Iris pigment epithelial cell (primary cell): ENCODE data around the gene SLC30A3.

ENCODE experiments used
- DNase-seq: peaks from one replicate; pipeline ENCODE4 v3.0.0-alpha.2; 2011; ENCODE audit warnings: low read depth

SLC30A3 gene

DNA sequence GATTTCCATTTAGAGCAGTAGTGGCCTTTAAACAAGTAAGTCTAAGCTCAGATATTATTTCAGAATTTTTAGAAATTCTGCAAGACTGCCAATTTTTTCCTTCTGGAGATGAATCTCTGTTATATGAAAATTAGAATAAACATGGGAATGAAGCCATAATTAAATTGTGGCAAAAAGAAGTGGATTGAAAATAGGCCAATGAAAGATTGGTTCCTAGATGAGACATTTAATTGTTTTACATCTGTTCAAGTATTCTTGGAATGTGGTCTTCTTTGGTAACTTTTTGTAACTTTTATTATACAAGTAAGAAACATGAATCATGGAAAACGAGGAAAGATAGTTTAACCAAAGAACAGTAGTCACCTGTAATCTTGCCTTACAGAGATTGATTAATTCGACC lies 35.3 kb downstream of the SLC30A3 start:
- DNase-seq = no peak

DNA sequence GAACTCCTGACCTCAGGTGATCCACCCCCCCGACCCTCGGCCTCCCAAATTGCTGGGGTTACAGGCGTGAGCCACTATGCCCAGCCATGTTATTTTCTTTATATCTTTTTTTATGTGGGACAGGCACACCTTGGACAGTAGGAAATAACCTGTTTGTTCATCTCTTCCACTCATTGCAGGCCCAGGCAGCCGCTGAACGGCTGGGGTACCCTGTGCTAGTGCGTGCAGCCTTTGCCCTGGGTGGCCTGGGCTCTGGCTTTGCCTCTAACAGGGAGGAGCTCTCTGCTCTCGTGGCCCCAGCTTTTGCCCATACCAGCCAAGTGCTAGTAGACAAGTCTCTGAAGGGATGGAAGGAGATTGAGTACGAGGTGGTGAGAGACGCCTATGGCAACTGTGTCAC lies 37.3 kb downstream of the SLC30A3 start:
- no peak for DNase-seq

DNA sequence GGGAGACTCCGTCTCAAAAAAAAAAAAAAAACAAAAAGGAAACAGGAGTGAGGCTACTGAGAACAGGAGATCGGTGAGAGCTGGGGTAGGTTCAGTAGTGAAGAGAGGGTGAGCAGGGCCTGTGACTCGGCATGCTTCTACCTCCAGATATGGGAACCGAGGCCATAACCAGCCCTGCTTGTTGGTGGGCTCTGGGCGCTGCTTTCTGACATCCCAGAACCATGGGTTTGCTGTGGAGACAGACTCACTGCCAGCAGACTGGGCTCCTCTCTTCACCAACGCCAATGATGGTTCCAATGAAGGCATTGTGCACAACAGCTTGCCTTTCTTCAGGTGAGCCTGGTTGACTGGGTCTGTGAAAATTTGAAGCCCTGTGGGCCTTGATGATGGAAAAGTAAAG lies 39.4 kb downstream of the SLC30A3 start:
- DNase-seq = no peak

DNA sequence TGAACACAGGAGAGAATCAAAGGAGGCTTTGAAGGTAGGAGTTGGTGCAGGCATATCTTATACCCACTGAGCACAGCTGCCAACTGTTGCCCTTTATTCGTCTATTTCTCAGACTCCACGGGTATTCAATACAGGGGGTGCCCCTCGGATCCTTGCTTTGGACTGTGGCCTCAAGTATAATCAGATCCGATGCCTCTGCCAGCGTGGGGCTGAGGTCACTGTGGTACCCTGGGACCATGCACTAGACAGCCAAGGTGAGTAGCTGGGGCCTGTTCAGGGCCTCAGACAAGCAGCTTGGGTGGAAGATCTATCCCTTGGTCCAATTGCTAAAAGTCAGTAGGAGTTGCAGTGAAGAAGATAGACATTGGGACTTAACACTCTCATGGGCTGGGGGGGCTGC lies 40.4 kb downstream of the SLC30A3 start:
- no peak for DNase-seq

DNA sequence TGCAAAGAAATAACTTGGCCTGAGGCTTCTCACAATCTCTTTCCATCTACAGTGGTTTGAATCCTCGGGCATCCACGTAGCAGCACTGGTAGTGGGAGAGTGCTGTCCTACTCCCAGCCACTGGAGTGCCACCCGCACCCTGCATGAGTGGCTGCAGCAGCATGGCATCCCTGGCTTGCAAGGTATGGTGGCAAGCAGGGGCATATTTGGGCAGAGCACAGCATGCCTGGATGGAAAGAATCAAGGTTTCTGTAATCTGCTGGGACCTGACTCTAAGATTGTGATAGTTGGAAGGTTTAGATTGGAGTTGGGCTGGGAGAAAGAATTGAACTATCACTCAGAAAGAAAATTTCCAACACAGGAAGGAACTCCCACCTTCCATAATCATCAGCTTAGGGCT lies 41.7 kb downstream of the SLC30A3 start:
- DNase-seq = no peak

DNA sequence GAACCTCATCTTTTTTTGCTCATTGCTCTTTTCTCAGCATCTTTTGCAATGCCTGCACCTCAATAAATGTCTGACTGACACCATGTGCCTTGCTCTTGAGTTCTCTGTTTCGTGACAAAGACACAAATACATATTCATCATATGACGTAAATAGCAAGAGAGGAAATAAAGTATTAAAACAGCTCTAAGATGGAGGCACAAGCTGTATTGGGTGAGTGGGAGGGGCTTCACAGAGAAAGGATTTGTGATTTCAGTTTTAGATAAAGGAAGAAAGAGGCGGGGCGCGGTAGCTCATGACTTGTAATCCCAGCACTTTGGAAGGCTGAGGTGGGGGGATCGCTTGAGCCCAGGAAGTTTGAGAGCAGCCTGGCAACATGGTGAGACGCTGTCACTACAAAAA lies 42.8 kb downstream of the SLC30A3 start:
- no peak for DNase-seq

DNA sequence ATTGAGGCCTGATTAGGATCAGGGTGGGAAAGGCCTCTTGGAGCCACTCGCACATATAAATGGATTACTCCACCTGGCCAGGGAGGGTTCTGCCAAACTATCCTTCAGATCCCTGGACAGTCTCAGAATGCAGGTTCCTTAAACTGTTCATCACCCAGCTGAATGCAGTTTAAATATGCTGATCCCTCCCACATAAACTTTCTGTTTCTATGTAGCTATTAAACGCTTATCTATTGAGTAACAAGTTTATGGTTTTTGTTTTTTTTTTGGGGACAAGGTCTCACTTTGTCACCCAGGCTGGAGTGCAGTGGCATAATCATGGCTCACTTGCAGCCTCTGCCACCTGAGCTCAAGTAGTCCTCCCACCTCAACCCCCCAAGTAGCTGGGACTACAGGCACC lies 43.8 kb downstream of the SLC30A3 start:
- DNase-seq = no peak

DNA sequence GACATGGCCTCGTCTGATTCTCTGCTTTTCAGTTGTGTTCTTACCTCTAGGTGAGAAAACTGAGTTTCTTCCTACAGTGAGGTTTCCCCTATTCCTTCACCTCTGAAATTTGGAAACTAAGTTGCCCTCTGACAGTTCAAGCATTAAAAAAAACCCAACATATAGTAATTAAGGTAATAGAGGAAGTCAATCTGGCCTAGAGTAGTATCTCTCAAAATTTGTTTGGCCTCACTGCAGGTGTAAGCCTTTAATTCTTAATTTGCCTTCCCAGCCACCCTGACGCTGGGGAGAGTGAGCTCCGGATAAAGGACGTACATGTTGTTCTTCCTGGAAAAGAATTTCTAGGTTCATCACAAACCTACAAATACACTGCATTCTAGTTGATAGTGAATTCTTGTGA lies 44.2 kb downstream of the SLC30A3 start:
- no peak for DNase-seq

DNA sequence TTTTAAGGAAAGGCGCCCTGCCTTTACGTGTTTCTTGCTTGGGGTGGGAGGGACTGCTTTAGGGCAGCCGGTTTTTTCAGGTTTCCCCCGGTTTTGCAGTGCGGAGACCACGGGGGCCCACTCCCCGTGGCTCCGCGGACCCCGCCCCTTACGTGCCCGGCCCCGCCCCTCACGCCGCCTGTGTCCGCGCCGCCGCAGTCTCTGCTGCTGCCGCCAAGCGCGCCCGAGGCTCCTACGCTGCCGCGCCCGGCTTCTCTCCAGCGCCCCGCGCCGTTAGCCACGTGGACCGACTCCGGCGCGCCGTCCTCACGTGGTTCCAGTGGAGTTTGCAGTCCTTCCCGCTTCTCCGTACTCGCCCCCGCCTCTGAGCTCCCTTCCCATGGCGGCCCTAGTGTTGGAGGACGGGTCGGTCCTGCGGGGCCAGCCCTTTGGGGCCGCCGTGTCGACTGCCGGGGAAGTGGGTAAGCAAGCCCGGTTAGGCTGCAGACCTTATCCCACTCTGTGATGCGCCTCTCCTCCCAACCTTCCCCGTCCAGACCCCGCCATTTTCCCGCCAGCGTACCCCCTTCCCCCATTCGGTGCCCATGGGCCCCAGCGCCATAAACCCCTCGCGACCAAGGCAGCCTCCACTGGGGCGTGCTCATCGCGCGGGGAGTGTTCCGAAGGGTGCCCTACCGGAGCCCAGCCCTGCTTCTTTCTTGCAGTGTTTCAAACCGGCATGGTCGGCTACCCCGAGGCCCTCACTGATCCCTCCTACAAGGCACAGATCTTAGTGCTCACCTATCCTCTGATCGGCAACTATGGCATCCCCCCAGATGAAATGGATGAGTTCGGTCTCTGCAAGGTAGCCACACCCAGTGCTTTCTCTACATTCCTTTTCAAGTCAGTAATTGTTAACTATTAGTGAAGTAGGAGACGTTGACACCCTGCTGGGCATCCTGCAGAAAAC lies 45.4 kb downstream of the SLC30A3 start, which contains the start of gene CAD:
TSS of gene CAD (plus strand) at position 197 of the 949 bp plus-strand sequence. CDS start at position 380, 183 bp downstream.
- peak; percentile 88 for DNase-seq

DNA sequence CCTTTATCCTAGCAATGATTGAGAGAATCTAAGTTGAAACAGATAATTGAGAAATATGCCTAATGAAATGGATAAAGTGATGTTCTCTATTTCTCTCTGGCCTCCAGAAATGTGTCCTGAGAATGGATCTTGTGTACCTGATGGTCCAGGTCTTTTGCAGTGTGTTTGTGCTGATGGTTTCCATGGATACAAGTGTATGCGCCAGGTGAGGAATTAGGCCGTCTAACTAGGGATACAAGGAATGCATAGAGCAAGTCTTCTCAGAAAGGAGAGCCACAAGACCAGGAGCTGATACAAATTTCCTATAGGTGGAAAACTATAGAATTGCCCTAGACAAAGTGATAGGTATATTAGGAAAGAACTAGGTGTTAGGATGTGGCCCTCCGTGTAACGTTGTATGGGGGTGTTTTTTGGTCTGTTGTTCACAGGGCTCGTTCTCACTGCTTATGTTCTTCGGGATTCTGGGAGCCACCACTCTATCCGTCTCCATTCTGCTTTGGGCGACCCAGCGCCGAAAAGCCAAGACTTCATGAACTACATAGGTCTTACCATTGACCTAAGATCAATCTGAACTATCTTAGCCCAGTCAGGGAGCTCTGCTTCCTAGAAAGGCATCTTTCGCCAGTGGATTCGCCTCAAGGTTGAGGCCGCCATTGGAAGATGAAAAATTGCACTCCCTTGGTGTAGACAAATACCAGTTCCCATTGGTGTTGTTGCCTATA lies 46.3 kb downstream of the SLC30A3 start:
- DNase-seq = no peak

DNA sequence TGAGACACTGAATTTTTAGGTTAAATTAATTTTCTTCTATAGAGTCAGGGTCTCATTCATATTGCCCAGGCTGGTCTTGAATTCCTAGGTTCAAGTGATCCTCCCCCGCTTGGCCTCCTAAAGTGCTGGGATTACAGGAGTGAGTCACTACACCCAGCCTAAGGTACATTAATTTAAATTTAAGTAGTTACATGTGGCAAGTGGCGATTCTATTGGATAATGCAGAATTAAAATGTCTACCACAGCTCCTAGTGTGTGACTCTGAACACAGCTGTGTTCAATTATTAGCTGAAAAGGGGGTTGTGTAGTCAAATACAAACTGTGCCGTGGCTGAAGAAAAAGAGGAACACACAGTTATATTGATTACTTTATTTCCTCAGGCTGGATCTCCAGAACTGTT lies 47.9 kb downstream of the SLC30A3 start:
- peak; percentile 19 for DNase-seq

DNA sequence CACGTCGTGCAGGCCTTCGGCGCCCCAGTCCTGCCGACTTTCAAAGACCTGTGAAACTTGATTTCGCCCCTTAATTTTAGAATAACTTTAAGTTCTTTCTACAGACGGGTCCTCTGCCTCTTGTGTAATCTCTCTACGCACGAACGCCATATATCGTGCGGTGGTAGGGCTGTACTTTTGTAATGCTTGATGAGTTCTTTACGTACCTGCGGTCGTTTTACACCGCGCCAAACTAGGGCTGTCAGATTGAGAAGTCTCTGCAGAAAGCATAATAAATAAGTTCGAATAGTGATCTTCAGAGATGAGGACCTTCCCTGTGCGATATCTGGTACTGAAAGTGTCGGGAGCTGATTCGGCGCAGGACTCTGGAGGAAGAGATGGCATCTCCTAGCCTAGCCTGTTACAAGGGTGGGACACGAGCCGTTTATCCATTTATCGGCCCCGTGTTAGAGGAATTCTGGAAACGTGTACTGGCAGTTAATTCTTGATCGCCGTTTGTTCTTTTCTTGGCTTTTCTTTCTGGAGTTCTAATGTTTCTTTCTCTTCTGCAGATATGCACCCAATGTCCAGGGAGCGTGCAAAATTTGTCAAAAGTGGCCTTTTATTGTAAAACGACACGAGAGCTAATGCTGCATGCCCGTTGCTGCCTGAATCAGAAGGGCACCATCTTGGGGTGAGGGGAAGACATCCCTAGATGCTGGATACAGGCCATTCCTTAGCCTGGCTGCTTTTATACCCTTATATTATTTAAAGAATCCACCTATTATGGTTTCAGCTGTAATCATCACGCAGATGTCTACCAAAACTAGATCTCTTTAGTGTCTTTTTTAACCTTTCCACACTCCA lies 50.0 kb downstream of the SLC30A3 start:
- peak; percentile 83 for DNase-seq

DNA sequence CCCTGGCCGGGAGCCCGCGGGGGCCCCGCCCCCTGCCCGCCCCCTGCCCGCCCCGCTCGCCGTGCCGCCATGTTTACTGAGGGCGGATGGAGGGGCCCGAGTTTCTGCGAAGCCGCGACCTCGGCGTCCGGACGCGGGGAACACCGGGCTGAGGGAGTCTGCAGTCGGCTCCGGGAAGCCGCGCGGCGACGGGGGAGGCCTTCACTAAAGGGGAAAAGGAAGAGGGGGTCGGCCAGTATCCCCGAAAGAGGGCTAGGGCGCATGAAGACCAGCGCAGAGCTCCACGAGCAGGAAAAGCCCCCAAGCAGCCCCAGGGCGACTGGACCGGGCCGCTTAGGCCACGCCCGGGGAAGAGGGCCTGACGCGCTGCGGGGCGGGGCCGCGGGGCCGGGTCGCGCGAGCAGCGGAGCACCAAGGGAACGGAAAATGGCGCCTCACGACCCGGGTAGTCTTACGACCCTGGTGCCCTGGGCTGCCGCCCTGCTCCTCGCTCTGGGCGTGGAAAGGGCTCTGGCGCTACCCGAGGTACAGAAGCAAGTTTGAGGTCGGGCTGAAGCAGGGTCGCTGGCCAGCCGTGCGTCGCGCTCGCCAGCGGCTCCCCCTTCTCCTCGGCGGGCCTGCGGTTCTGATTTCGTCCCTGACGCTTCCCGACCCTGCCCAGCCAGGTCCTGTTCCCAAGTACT lies 50.8 kb downstream of the SLC30A3 start, which contains the start of the genes ATRAID and SLC5A6:
TSS of gene ATRAID (plus strand) at position 99 of the 683 bp plus-strand sequence. CDS start at position 427, 328 bp downstream.
TSS of gene SLC5A6 (minus strand) at position 326 of the 683 bp plus-strand sequence. CDS start 4,618 bp downstream, outside the sequence.
- DNase-seq = peak; percentile 91

DNA sequence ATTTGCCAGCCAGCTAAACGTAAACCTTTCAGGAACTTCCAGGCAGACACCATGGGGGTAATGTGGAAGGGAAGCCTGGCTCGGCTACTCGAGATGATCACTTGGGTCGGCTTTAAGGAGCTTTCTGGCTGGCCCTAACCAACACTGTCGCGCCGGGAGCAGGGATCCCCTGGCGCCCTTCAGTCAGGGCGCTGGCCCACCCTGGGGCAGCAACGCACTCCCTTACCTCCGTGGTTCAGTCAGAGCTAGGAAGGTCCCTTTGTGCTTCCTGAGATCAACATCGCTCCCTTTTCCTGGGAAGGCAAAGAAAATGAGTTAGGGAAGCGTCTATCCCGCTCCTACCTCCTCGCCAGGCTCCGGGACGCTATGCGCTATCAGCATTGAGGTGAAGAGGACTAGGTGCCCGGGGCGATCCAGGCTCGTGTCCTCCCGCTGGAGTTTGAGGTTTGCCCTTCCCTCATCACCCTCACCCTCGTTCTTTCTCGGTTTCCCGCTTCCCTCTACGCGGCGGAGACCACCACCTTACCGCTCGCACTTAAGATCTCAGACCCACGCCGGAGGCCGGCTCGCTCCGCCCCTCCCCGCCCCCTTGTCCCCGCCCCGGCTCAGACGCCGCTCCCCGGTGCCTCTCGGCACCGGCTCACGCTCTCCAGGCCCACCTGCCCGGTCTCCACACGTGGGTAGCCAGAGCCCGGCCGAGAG lies 51.5 kb downstream of the SLC30A3 start:
- peak; percentile 14 for DNase-seq

DNA sequence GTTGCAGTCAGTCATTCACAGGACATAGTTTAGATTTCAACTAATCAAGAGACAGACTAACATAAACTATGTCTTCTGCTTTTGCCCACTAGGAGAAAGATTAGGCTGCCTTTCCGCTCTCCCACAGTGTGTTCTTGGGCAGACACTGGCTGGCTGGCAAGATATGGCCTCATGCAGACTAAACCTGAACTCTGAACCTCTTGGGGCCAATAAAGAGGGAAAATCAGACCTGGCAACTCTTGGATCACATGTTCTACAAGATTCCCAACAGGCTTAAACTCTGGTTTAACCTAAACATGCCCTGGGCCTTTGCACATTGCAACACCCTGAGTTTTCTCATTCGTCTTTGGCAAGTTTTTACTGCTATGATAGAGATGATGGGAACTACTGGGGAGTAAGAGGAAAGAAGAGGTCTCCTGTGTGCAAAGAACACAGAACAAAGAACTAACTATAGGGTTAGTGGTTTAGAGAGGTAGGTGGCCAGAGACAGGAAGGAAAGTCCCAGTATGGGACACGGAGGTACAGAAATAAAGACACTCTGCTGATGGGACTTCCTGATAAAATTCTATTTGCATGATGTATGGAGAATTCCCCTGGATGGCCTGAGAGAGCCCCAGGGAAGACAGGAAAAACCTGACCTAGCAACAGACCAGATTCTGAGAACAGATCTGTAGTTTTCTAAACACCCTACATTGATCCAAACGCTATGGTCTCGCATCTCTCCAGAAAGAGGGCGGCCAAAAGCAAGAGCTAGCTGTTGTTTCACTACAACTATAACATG lies 53.0 kb downstream of the SLC30A3 start:
- DNase-seq = peak; percentile 51

DNA sequence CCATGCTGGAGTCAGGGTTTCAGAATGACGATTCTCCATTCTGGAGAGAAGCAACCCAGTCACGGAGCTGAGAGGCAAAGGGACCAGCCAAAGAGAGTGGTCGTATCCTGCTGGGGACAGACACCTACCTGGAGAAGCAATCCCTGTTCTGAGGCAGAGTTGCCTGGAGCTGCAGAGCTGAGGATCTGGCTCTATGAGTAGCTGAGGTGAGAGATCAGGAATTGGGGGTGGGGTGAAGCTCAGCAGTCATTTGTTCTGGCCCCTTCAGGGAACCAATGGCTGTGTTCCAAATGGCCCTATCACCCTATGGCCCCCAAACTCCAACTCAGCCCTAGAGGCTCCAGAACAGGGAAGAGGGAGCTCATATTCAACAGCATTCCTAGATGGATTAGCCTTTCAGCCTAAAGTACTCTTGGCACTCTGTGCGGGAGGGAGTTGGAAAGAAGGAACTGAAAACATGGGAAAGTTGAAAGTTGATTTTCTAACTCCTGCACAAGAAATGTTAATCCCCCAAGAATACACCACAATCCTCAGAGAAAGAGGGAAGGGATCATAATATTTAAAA lies 54.3 kb downstream of the SLC30A3 start:
- DNase-seq = no peak

DNA sequence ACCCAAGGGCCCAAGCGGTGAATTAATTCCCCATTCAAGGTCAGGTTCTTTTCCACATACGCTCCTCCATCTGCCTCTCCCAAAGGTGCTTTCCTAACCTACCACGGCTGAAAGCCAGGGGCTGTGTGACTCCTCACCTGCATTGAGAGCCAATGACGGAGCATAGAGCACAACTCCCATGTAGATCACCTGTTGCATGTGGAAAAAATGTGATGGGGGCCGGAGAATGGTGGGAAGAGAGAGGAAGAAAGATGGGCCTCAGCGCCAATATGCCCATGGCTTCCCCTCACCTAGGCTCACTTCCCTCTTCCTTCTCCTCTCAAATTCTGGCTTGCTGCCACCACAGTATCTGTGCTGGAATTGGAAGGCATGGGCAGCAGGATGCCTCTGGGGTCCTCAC lies 56.5 kb downstream of the SLC30A3 start:
- no peak for DNase-seq

DNA sequence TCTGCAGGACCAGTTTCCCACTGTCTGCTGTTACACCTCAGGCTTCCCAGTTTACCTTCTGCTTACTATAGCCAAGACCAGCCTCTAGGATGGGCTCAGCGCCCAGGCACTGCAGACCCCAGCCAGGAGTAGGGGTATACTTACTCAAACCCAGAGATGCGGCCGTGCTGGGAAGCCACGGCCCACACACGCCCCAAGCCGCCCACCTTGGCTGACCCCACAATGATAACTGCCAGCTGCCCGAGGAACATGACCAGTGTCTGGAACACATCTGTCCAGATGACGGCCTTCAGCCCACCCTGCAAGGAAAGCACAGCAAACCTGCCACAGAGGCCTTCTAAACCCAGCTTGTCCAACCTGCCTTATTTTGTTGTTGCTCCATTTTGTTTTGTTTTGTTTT lies 57.6 kb downstream of the SLC30A3 start:
- DNase-seq = no peak

DNA sequence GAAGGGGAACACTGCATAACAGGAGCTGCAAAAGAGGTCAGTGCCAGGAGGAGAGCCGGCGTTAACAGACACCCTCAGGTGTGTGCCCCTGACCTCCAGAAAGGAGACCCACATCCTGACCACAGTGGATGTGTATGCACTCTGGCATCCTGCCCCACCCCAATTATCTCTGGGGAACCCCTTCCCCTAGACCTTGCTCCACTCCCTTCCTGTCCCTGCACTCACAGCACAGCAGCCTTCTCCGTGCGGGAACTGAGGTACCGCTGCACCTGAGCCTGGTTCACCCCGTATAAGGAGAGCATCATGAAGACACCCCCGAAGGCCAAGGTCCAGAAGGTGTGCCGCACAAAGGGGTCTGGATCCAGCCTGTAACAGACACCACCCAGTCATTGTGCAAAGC lies 58.3 kb downstream of the SLC30A3 start:
- DNase-seq = no peak

DNA sequence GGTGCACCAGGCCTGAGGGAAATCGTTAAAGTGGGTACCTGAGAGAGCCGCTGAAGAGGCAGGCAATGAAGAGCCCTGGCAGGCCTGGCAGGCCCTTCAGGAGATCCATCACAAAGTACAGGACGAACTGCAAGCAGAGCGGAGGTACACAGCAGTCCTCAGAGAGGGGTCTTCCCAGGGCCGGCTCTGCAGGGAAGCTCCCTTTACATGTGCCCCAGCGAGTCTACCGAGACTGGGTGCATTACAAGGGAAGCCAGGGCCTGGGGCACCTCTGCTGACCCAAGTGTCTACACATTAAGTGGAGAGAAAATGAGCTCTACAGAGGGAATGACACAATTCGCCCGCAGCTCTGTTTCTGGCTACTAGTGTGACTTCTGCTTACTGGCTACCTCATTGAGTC lies 59.1 kb downstream of the SLC30A3 start:
- no peak for DNase-seq
